HepG2 (cell line): ENCODE data around the gene PPARA. TPM values are rescaled to one million over a fixed set of nuclear protein-coding genes. Genes with fewer than 3 reads are reported as not detected.
A peak's percentile ranks its signal among the peaks of the same experiment; 100 is the strongest.

ENCODE experiments used
- GATAD2A ChIP-seq: IDR thresholded peaks from 2 replicates; pipeline ENCODE4 v1.6.1; 2016
- HDAC2 ChIP-seq: sonication (generic); formaldehyde crosslinking; IDR thresholded peaks from 2 replicates; pipeline ENCODE4 v1.4.0; 2020; ENCODE audit warnings: missing genetic modification reagents
- IKZF5 ChIP-seq: IDR thresholded peaks from 2 replicates; pipeline ENCODE4 v1.6.1; 2018; ENCODE audit warnings: missing genetic modification reagents, mild to moderate bottlenecking, missing compliant biosample characterization
- NFIB ChIP-seq: sonication (generic); formaldehyde crosslinking; IDR thresholded peaks from 2 replicates; pipeline ENCODE4 v1.9.0; 2021; ENCODE audit warnings: missing genetic modification reagents, mild to moderate bottlenecking, borderline replicate concordance
- NPAS2 ChIP-seq: sonication (generic); formaldehyde crosslinking; IDR thresholded peaks from 2 replicates; pipeline ENCODE4 v1.8.0; 2022; ENCODE audit warnings: mild to moderate bottlenecking, missing genetic modification reagents, borderline replicate concordance
- TFDP1 ChIP-seq: IDR thresholded peaks from 2 replicates; pipeline ENCODE4 v1.6.1; 2016; ENCODE audit warnings: missing compliant biosample characterization, missing genetic modification reagents, borderline replicate concordance
- ZFP82 ChIP-seq: sonication (generic); formaldehyde crosslinking; IDR thresholded peaks from 2 replicates; pipeline ENCODE4 v1.5.1; 2020; ENCODE audit warnings: mild to moderate bottlenecking, missing genetic modification reagents, borderline replicate concordance
- ZNF274 ChIP-seq: sonication (generic); formaldehyde crosslinking; IDR thresholded peaks from 2 replicates; pipeline ENCODE4 v1.5.1; 2020; ENCODE audit warnings: mild to moderate bottlenecking, missing genetic modification reagents
- ZNF407 ChIP-seq: sonication (generic); formaldehyde crosslinking; IDR thresholded peaks from one replicate; pipeline ENCODE4 v1.5.1; 2020; ENCODE audit warnings: mild to moderate bottlenecking, missing genetic modification reagents; ENCODE audit errors: not compliant biosample characterization
- ZSCAN9 ChIP-seq: IDR thresholded peaks from 2 replicates; pipeline ENCODE4 v1.6.1; 2016; ENCODE audit warnings: borderline replicate concordance
- polyA plus RNA-seq, 8 experiments: library from polyadenylated mRNA; depleted of rRNA in 3 of 8; stranded (reverse) in 7 of 8; unstranded in 1 of 8; fragments of >200 nt; fragmentation: Illumina TruSeq in 4 of 8; extraction: Trizol in 4 of 8; gene quantifications; 2 replicates each; pipeline versions ENCODE4 v1.2.1 to v1.2.3, GENCODE V29; 2011 to 2016; ENCODE audit warnings: low read depth in 4 of 8, missing spikeins in 1 of 8, mixed read lengths in 1 of 8; ENCODE audit not compliant: insufficient read depth in 1 of 8
- total RNA-seq, 5 experiments: library from RNA; depleted of rRNA; stranded (reverse); fragments of >200 nt; fragmentation: Illumina TruSeq; extraction: Trizol; gene quantifications; 2 replicates each; pipeline ENCODE4 v1.2.3, GENCODE V29; 2016; ENCODE audit warnings: low read depth in 1 of 5
- TF ChIP-seq, protein P1 (sequence below): sonication (generic); formaldehyde crosslinking; IDR thresholded peaks from 2 replicates; pipeline ENCODE4 v1.5.0; 2020; ENCODE audit warnings: mild to moderate bottlenecking, missing genetic modification reagents, borderline replicate concordance

PPARA gene
- total and polyA plus RNA-seq, 2 of the 13 experiments (the other 11 are each of a cell fraction or from before 2014, with no cell fraction given): 18.2 to 24.7 TPM

DNA sequence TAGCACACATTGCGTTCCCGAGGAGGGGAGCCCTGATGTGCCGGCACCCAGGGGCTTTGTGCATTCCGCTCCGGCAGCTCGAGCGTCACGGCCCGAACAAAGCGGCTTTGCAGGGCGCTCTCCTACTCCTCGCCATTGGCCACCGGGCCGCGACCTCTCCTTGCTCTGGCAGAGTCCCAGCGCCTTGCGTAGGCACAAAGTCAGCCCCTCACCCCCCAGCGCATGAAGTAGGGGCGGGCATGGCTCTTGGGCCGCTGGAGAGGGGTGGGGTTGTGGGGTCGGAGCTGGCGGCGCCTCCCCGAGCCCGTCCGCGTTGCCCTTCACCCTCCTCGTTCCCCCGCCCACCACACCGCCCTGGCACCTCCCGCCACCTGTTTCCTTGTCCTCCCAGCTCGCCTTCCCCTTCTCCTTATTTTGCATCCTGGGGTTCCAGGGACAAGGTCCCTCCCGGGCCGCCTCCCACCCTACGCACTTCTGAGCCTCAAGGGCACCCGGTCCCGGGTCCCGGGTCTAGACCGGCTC lies 753 bp upstream of the PPARA start (continued):
- TF ChIP-seq ZNF407 (CRISPR knock-in tag): no peak
- 0 out of 2 replicates have a peak, but pooled peaks have one; percentile 6 for TF ChIP-seq GATAD2A (CRISPR knock-in tag)
- no peak for TF ChIP-seq TFDP1 (CRISPR knock-in tag)
- no peak for TF ChIP-seq HDAC2 (CRISPR knock-in tag)
- no peak for TF ChIP-seq ZSCAN9
- no peak for TF ChIP-seq NFIB
- peak; percentile 44; the same call in 1 of the 2 replicates for TF ChIP-seq ZFP82 (CRISPR knock-in tag)
- peak; percentile 68; the same call in 1 of the 2 replicates for TF ChIP-seq ZNF274 (CRISPR knock-in tag)
- TF ChIP-seq NPAS2 (CRISPR knock-in tag): no peak
- TF ChIP-seq IKZF5 (CRISPR knock-in tag): 0 out of 2 replicates have a peak, but pooled peaks have one; percentile 25
- TF ChIP-seq, protein P1, sequence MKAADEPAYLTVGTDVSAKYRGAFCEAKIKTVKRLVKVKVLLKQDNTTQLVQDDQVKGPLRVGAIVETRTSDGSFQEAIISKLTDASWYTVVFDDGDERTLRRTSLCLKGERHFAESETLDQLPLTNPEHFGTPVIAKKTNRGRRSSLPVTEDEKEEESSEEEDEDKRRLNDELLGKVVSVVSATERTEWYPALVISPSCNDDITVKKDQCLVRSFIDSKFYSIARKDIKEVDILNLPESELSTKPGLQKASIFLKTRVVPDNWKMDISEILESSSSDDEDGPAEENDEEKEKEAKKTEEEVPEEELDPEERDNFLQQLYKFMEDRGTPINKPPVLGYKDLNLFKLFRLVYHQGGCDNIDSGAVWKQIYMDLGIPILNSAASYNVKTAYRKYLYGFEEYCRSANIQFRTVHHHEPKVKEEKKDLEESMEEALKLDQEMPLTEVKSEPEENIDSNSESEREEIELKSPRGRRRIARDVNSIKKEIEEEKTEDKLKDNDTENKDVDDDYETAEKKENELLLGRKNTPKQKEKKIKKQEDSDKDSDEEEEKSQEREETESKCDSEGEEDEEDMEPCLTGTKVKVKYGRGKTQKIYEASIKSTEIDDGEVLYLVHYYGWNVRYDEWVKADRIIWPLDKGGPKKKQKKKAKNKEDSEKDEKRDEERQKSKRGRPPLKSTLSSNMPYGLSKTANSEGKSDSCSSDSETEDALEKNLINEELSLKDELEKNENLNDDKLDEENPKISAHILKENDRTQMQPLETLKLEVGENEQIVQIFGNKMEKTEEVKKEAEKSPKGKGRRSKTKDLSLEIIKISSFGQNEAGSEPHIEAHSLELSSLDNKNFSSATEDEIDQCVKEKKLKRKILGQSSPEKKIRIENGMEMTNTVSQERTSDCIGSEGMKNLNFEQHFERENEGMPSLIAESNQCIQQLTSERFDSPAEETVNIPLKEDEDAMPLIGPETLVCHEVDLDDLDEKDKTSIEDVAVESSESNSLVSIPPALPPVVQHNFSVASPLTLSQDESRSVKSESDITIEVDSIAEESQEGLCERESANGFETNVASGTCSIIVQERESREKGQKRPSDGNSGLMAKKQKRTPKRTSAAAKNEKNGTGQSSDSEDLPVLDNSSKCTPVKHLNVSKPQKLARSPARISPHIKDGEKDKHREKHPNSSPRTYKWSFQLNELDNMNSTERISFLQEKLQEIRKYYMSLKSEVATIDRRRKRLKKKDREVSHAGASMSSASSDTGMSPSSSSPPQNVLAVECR (CRISPR knock-in tag): peak; percentile 44; the same call in 1 of the 2 replicates
